GM15510 (cell line): Measurements from ENCODE around the gene CSNK1D.

Experiments used
- POLR2A ChIP-seq: IDR thresholded peaks from 3 replicates; pipeline ENCODE4 v1.6.1; 2011; ENCODE audit warnings: borderline replicate concordance; ENCODE audit not compliant: insufficient read length; ENCODE audit errors: extremely low read depth

The CSNK1D gene

GRCh38 chr17:82200743-82201497 lies 72.6 kb downstream of the CSNK1D start:
- TF ChIP-seq POLR2A, result no peak

GRCh38 chr17:82200135-82200534 lies 73.4 kb downstream of the CSNK1D start:
- no peak for TF ChIP-seq POLR2A

- TF ChIP-seq POLR2A, result no peak
Observed at GRCh38 chr17:82199496-82199895, 74.0 kb downstream of the CSNK1D start.

GRCh38 chr17:82198092-82198491 lies 75.4 kb downstream of the CSNK1D start:
- no peak for TF ChIP-seq POLR2A

- TF ChIP-seq POLR2A, result no peak
Observed at GRCh38 chr17:82195675-82196672, 77.5 kb downstream of the CSNK1D start.

GRCh38 chr17:82194765-82195164 lies 78.7 kb downstream of the CSNK1D start:
- no peak for TF ChIP-seq POLR2A

GRCh38 chr17:82193520-82194220 lies 79.8 kb downstream of the CSNK1D start:
- no peak for TF ChIP-seq POLR2A
